ENCODE measurements around the gene CTSE.

GRCh38 chr1:205972491-205973168 is 51.1 kb downstream of the CTSE start:
- no peak for TF ChIP-seq YY1 (IDR thresholded peaks at IDR 0.05; ENCODE audit: insufficient read depth, insufficient read length)
- no peak for TF ChIP-seq ZNF274 (IDR thresholded peaks at IDR 0.05; ENCODE audit: low read depth, low read length)
- TF ChIP-seq SUZ12 (IDR thresholded peaks at IDR 0.05; ENCODE audit: extremely low read depth, insufficient read depth, insufficient read length), result no peak

Data from NT2/D1 (cell line).